OCI-LY3 (cell line): ENCODE results near the gene SUV39H1.

Experiments
- EZH2phosphoT487 ChIP-seq: fragments of 200-600 bp; shearing (Covaris generic); IDR thresholded peaks from 2 replicates; pipeline ENCODE4 v1.6.1; 2018; ENCODE audit warnings: antibody characterized with exemption, mixed run types, low read depth
- TF ChIP-seq, protein P1 (sequence below): fragments of 200-600, 300-600 bp; sonication (generic); IDR thresholded peaks from 2 replicates; pipeline ENCODE4 v1.5.1; 2014; ENCODE audit warnings: antibody characterized with exemption, low read length, low read depth

DNA sequence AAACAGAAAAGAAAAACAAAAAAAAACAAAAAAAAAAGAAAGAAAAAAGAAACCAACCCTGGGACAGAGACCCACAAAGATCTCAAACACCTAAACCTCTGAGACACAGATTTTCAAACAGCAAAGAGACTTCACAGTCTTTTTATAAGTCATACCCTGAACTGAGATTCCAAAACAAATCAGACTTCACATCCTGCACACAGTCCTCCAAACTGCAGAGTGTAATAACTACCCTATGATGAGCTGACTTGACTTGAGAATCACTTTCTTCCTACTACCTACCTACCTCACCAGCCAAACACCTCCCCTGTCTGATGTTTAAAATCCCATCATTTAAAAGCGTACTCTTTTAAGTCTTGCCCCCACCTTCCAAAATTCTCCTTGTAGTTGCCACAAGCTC is 39.8 kb downstream of the SUV39H1 start:
- TF ChIP-seq, protein P1, sequence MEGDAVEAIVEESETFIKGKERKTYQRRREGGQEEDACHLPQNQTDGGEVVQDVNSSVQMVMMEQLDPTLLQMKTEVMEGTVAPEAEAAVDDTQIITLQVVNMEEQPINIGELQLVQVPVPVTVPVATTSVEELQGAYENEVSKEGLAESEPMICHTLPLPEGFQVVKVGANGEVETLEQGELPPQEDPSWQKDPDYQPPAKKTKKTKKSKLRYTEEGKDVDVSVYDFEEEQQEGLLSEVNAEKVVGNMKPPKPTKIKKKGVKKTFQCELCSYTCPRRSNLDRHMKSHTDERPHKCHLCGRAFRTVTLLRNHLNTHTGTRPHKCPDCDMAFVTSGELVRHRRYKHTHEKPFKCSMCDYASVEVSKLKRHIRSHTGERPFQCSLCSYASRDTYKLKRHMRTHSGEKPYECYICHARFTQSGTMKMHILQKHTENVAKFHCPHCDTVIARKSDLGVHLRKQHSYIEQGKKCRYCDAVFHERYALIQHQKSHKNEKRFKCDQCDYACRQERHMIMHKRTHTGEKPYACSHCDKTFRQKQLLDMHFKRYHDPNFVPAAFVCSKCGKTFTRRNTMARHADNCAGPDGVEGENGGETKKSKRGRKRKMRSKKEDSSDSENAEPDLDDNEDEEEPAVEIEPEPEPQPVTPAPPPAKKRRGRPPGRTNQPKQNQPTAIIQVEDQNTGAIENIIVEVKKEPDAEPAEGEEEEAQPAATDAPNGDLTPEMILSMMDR, result no peak
- no peak for TF ChIP-seq EZH2phosphoT487
